Renal cortex interstitium (tissue), 15 donors: ENCODE measurements around the gene CAPS2. TPM values are rescaled to one million over a fixed set of nuclear protein-coding genes. Genes with fewer than 3 reads are reported as not detected.
"Not testable (repeated sequence)": the region's sequence is repeated elsewhere in the genome, so short reads cannot be mapped to it uniquely, and the experiment has no call there.

ENCODE experiments used
- DNase-seq, 11 donors: peaks; one replicate each; pipeline ENCODE4 v3.0.0-alpha.2; 2013; ENCODE audit warnings: low read depth in 9 of 11, low spot score in 4 of 11; ENCODE audit errors: extremely low read depth in 1 of 11
- long read RNA-seq, 16 experiments: transcript quantifications; one replicate each; lab custom pipeline, GENCODE V29; 2026
- polyA plus RNA-seq, 3 donors: library from polyadenylated mRNA; unstranded; fragments of 120-200 nt; gene quantifications; one replicate each; pipeline ENCODE4 v1.2.1, GENCODE V29; 2013; ENCODE audit not compliant: insufficient read length in 3 of 3

Gene CAPS2
- 10 to 100 TPM in 1 of 3 donors, 1 to 10 TPM in 2; 5.7 to 10.3 (median 8.2) TPM for polyA plus RNA-seq
- long read RNA-seq, donor 1 = 0 reads
- long read RNA-seq, donor 2 = 0 reads
- long read RNA-seq, donor 3 = 0 reads
- long read RNA-seq, donor 4 = 0 reads
- long read RNA-seq, donor 5 = 0 reads
- long read RNA-seq, donor 6 = 0 reads
- long read RNA-seq, donor 7 = 0 reads
- long read RNA-seq, donor 8, partial matches to known transcripts = 0 of 1 reads
- long read RNA-seq, donor 8, other reads (novel, unspliced or antisense) = 0 of 1 reads
- long read RNA-seq, donor 9 = 0 reads
- long read RNA-seq, donor 10 = 0 reads
- long read RNA-seq, donor 11 = 0 reads
- long read RNA-seq, donor 12 = 0 reads
- long read RNA-seq, donor 13 = 0 reads
- long read RNA-seq, donor 14 = 0 reads
- long read RNA-seq, donor 15 = 0 reads
- long read RNA-seq, donor 16 = 0 reads

DNA sequence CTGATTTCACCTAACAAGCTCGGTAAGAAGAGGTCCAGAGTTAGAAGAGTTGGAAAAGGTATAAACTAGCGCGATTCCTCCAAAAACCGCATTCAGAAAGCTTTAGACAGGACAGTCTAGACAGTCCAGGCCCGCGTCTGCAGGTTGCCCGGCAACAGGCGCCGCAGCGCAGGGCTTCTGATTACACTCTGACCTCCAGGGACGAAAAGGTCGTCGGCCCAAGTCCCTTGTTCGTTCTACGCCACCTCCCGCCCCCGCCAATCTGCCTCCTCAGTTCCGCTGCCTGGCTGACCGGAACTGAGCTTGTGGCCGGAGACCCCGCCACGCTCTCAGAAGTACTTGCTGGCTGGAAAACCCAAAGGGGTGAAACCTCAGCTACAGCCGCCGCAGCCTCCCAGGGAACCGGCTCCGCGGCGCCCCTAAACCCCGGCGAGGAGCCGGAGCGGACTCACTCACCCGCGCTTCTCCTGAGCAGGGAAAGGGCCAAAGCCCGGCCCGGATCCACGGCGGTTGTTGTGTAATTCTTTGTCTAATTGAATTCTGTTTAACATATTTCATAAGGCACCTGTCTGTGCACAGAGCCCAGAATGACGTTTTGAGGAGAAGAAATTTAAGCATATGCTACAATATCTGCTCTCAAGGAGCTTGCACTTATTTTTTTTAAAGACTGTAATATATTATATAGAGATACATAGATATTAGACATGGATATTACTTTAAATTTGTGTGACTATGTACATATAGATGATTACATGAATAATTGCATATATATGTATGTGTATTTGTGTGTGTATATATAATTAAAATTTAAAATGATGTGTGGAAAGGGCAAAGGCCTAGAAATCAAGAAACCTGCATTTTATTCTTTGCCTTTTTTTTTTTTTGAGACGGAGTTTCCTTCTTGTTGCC is at the start of gene CAPS2:
CAPS2 (minus strand) TSS at position 407 of the 909 bp plus-strand sequence. CDS start 3,826 bp downstream, outside the sequence.
- DNase-seq = peak; percentile 58 to 87 (median 75)

DNA sequence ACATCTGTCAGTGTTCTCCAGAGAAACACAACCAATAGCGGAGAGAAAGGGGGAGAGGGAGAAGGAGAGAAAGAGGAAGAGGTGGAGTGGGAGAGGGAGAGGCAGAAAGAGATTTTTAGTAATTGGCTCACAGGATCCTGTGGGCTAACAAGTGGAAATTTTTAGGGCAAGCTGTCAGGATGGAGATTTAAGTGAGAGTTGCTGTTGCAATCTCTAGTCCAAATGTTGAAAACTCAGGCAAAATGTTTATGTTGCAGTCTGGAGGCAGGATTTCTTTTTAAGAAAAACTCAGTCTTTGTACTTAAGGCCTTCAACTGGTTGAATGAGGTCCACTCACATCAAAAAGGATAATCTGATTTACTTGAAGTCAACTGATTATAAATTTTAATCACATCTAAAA is 48.2 kb upstream of the CAPS2 start:
- DNase-seq = no peak

DNA sequence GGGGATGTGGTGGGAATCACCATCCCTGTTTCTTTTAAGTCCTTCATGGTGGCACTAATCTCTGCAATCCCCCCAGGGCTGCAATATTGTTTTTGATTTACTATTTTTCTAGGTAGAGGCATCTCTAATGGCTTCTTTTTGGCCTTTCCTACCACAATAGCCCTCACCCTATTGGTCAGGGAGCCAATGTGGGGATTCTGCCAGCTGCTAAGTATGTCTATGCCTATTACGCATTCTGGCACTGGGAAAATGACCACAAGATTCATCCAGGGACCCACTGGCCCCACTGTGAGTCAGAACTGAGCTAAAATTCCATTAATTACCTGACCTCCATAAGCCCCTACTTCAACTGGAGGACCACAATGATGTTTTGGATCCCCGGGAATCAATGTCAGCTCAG is 44.8 kb upstream of the CAPS2 start:
- DNase-seq = no peak

DNA sequence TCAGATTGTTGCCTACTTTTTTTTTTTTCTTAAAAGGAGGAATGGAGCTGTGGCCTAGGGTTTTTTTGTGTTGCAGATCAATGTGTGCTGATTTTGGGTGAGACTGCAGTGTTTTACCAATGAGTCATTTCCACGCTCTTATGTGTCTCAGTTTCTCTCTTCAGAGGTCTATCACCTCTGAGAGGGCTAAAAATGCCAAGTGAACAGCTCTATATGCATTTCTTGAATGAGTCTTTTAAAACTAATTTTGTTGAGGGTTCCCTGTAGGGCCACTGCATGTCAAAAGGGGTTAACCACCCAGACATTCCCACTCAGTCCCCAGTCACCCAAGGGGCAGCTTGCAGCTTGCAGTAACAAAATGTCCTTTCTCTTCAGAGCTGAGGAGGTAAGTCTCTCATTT is 36.5 kb upstream of the CAPS2 start:
- no peak for DNase-seq

DNA sequence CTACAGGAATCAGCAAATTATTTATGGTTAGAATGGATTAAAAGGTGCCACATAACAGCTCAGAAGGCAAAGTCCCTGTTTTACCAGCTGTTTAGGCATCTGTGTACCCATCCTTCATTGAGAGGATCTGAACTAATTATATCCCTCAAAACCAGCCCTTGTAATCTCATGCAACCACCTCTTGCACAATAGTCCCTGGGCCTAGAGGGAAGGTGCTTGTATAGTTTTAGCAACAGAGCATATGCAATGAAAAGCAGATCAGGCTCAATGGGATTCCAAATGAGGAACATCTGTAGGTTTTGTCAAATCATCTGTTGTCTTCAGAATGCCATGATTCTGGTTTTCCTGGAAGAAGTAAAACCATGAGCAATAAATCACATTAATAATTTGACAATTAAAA is 34.8 kb upstream of the CAPS2 start:
- DNase-seq = no peak

DNA sequence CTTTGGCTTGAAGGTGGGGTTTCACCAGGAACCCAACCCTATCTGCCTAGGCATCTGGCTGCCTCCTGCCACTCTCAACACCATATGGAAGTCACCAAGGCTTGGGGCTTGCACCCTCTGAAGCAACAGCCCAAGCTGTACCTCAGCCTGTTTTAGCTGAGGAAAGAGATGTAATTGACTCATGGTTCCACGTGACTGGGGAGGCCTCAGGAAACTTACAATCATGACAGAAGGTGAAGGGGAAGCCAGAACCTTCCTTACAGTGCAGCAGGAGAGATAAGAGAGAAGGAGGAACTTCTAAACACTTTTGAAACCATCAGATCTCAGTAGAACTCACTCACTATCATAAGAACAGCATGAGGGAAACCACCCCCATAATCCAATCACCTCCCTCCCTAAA is 31.3 kb upstream of the CAPS2 start:
- DNase-seq = no peak

DNA sequence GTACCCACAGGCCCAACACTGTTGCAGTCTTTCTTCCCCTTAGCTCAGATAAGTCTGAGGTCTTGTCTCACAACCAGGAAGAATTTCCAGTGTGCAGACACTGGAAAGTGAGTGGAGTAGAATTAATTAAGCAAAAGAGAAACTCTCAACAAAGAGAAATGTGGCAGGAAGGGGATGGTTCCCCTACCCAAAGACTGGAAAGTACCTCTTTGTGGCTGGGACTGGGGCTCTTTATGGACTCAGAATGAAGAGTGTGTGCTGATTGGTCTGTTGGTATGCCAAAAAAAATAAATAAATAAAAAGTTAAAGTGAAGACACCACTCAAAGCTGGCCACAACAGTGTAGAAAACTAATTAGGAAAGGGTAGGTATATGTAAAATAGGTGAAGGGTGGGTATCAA is 30.8 kb upstream of the CAPS2 start:
- no peak for DNase-seq

DNA sequence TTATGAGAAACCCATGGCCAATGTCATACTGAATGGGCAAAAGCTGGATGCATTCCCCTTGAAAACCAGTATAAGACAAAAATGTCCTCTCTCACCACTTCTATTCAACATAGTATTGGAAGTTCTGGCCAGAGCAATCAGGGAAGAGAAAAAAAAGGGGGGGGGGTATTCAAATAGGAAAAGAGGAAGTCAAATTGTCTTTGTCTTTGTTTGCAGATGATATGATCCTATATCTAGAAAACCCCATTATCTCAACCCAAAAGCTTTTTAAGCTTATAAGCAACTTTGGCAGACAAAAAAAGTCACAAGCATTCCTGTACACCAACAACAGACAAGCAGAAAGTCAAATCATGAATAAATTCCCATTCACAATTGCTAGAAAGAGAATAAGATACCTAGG is 23.9 kb upstream of the CAPS2 start:
- no peak for DNase-seq

DNA sequence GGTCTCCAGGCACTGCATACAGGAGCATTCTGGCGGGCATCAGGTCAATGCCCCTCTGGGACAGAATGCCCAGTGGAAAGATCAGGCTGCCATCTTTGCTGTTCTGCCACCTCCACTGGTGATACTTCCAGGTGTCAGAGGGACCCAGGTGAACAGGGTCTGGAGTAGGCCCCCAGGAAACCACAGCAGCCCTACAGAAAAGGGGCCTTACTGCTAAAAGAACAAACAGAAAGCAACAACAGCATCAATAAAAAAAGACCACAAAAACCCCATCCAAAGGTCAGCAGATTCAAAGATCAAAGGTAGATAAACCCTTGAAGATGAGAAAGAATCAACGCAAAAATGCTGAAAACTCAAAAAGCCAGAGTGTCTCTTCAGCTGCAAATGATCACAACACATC is 20.3 kb upstream of the CAPS2 start:
- DNase-seq = no peak

DNA sequence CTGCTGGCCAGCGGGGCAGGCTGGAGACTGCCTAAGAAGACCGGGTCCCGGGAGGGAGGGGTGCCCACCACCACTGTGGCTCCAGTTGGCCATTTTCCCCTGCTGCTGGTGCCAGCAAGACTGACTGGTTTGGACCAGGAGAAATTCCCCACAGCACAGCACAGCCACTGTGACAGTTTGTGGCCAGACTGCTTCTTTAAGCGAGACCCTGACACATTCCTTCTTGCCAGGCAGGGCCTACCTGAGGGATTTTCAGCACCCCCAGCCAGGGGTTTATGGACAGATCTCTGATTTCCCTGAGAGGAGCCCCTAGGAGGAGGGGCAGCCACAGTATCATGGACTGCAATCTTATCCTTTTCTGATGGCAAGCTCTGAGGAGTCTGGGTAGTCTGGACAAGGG is 19.8 kb upstream of the CAPS2 start:
- no peak for DNase-seq

DNA sequence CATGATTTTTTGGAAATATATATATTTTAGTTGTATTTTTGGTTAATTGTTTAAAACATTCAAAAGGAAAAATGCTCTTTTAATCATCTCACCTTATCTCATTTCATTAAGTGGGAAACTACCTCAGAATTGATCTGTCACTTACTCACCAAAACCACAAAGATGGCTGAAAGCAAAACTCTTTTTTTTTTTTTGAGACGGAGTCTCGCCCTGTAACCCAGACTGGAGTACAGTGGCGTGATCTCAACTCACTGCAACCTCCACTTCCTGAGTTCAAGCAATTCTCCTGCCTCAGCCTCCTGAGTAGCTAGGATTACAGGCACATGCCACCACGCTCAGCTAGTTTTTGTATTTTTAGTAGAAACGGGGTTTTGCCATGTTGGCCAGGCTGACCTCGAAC is 16.1 kb upstream of the CAPS2 start:
- not testable (repeated sequence) for DNase-seq

DNA sequence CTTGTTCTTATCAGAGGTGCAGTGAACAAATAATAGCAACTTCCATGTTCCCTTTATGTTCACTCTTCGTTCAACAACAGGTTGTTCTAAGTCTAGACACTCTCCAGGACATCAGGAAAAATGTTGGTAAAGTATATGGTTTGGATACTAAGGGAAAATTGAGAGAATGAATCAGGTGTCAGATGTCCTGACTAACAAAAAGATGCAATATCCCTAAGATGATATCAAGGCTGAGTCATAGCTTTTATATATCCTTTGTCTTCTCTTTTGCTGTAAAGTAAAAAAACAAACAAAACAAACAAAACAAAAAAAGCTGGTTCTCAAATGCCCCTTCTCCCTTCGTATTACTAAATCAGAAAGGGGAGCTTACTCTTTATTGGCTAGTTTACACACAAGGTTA is 15.4 kb upstream of the CAPS2 start:
- DNase-seq = no peak

DNA sequence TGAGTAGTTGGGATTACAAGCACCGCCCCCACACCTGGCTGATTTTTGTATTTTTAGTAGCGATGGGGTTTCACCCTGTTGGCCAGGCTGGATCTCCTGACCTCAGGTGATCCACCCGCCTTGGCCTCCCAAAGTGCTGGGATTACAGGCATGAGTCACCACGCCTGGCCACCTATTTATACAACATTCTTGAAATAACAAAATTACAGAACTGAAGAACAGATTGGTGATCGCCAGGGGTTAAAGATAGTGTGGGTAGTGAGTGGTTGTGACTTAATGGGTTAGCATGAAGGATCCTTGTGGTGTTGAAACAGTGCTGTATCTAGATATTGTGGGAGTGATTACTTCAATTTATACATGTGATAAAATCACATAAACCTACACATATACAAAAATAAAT is 11.7 kb upstream of the CAPS2 start:
- no peak for DNase-seq

DNA sequence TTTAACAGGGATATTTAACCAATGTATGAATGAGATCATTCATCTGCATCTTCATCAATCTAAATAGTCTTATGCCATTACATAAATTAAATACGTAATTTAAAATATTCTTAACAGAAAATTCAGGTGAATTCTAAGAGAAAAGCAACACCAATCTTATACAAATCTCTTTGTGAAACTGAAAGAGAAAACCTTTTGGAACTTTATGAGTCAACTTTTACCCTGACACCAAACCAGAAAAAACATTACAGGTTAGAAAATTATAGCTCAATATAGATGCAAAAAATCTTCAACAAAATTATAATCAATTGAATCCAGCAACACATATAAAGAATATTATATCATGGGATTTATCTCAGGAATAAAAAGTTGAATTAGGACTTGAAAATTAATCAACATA is 7.8 kb upstream of the CAPS2 start:
- no peak for DNase-seq

DNA sequence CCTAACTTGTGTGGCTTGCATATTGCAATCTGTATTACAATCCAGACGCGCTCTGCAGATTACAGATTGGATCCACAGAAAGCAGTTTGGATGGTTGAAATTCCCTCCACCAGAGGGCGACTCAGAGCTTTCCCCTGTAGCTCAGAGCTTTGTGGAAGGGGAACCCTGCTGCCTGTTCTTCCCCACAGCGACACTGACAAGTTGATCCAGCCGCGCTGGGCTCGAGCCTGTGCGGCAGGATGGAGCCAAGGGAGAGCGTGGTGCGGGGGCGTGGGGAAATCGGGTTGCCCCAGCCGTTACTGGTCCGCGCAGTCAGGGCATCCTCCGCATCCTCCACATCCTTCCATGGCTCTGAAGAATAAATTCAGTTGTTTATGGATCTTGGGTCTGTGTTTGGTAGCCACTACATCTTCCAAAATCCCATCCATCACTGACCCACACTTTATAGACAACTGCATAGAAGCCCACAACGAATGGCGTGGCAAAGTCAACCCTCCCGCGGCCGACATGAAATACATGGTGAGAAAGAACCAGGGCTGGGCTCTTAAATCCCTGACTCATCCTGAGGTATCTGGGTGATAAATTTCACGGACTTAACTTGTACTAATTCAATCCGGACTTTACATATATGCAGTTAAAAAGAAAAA is 4.4 kb upstream of the CAPS2 start, which contains the start of gene GLIPR1L1:
GLIPR1L1 (plus strand) TSS at position 287 of the 647 bp plus-strand sequence; CDS start at position 346, 59 bp downstream.
- peak; percentile 81 to 96 (median 87) for DNase-seq

DNA sequence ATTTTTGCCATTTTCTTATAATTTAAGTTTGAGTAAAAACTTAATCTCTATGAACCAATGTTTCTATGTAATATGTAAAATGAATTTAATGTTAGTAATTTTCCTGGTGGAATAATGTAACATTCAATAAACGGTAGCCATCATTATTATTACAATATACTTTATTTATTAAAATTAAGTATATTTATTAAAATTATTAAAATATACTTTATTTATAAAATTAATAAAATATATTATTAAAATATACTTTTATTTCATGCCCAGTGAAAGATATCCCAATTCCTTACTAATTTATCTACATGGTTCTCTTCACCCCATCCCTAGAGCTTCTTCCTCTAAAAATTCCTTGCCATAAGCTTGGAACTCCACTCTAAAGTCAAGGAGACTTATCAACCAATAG is 2.5 kb downstream of the CAPS2 start:
- DNase-seq = no peak

DNA sequence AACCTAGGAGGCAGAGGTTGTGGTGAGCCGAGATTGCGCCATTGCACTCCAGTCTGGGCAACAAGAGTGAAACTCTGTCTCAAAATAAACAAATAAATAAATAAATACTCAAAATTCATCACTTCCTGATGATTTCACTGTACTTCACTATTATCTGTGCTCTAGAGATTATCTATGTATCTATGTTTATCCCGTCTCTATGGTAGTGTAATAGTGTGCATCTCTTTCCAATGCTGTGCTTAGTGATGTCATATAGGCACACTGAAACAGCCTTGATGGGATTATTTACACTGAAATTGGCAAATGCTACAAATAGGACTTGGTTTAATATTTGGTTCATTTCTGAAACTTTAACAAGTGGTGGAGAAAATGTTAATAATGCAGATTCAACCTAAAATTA is 6.5 kb downstream of the CAPS2 start:
- no peak for DNase-seq

DNA sequence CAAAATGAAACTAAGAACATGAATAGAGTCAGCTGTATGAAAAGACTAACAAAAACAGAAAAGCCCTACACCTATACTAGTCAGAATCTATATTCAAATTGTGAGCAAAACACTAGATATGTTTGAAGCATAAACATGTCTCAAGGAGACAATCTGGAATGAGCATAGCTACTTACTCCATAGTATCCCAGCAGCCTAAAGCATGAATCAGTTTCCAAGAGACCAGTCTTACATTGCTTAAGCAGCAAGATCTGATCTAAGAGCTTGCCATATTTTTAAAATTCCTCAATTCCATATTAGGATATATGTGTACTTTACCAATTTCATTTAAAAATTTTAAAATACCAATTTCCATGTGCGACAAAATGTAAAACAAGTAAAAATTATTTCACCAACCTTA is 7.7 kb downstream of the CAPS2 start:
- DNase-seq = no peak

DNA sequence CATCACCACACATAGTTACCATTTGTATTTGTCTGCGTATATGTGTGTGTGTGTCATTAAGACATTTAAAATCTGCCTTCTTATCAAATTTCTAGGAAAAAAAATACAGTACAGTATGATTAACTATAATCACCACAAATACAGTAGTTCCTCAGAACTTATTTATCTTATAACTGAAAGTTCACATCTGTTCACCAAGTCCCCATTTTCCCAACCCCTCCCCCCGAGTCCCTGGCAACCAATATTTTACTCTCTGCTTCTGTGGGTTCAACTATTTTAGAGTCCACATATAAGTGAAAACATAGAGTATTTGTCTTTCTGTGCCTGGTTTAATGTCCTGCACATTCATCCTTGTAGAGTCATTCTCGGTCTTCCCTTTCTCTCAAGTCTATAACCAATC is 12.3 kb downstream of the CAPS2 start:
- DNase-seq = no peak

DNA sequence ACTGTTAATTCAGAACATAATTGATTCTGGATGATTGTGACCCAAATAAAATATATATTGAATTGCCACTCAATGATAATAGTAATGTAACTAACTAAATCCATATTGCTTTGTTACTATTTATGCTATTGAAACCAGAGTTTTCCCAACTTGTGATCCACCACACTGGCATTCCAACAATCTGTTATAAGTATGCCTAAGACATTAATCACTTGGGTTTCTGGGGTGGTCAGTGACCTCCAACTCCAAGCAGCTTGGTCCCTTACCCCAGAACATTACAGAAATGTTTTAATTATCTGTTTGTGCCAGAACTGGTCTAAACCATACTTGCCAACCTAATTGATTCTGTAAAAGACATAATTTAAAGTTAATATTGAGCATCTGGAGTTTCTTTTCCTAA is 14.6 kb downstream of the CAPS2 start:
- no peak for DNase-seq
